GM19351 (cell line): ENCODE results near the gene MEP1A.
A peak's percentile ranks its signal among the peaks of the same experiment; 100 is the strongest.
"Not testable (repeated sequence)": the region's sequence is repeated elsewhere in the genome, so short reads cannot be mapped to it uniquely, and the experiment has no call there.

ENCODE experiments used
- ATAC-seq: cut with Tn5 transposase; IDR thresholded peaks from one replicate; pipeline ENCODE4 v1.9.1; 2021; ENCODE audit warnings: mild to moderate bottlenecking, moderate library complexity; ENCODE audit not compliant: unreplicated experiment

Gene MEP1A

DNA sequence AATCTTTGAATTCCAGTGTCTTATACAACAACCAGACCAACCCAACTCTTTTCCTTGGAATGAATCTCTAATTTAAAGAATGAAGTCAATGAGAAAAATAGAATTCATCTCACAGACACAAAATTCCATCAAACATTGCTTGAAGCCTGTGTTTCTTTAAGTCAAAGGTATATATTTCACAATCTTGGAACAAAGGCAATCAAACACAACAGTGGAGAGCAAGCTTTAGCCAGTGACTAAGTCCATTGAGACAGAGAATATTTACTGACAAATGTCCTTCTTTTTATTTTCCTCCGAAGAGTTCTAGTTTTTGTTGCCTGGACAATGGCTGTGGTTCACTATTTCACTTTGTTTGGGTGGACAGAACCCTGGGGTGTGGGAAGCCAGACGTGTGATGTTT lies 35.8 kb downstream of the MEP1A start:
- ATAC-seq = no peak

DNA sequence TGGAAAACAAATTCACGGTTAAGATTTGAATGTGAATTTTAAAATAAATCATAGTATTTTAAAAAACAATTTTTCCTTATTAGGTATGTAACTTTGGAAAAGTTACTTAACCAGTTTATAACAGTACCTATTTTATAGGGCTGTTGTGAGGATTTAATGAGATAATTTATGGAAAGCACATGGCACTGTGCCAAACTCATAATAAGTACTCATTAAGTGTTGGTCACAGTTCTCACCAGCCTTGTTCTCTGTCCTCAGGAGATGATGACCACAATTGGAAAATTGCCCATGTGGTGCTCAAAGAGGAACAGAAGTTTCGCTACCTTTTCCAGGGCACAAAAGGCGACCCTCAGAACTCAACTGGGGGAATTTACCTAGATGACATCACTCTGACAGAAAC lies 39.6 kb downstream of the MEP1A start:
- ATAC-seq = no peak

DNA sequence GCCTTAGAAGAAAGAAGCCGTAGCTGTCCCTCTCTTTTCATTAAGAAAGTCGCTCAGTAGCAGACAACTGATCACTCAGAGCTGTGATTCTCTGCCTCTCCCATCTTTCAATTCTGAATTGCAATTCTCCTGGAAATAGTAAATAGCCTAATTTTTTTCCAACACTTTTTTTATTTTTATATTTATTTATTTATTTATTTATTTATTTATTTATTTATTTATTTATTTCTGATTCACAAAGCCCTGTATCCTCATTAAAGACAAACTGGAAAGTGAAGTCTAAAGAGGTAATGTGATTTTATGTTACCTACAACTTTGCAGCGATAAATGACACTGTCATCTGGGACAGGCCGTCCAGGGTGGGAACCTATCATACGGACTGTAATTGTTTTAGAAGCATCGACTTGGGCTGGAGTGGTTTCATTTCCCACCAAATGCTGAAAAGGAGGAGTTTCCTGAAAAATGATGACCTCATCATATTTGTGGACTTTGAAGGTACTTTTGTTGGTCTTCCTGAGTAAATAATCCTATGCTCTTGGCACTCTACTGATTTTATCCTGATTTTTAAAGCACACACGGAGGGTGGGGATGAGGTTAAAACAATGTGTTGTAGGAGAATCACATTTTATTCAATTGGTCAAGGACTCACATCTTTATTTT lies 41.2 kb downstream of the MEP1A start:
- not testable (repeated sequence) for ATAC-seq

DNA sequence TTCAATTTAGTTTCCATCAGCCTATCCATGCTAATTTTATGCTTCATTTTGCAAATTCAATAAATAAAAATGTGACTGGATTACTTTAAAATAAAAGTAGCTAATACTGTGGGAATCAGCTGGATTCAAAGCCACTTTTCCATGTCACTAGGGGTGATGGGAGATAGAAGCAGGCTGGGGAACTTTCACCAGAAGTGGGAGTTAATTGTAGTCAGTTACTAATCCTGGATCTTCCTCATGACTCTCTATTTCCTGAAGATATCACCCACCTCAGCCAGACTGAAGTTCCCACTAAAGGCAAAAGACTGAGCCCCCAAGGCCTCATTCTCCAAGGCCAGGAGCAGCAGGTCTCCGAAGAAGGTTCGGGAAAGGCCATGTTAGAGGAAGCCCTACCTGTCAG lies 41.8 kb downstream of the MEP1A start:
- not testable (repeated sequence) for ATAC-seq

DNA sequence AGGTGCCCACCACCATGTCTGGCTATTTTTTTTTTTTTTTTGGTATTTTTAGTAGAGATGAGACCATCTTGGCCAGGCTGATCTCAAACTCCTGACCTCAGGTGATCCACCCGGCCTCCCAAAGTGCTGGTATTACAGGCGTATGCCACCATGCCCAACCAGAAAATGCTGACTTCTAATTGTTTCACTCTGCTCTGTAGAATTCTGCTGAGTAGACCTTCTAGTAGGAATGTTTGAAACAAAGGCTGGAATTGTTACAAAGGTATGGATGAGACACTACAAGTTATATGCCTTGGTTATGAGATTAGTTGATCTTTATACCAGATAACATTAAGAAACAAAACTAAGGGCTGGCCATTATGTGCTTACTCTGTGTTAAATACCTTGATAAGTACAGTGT lies 44.8 kb downstream of the MEP1A start:
- no peak for ATAC-seq

DNA sequence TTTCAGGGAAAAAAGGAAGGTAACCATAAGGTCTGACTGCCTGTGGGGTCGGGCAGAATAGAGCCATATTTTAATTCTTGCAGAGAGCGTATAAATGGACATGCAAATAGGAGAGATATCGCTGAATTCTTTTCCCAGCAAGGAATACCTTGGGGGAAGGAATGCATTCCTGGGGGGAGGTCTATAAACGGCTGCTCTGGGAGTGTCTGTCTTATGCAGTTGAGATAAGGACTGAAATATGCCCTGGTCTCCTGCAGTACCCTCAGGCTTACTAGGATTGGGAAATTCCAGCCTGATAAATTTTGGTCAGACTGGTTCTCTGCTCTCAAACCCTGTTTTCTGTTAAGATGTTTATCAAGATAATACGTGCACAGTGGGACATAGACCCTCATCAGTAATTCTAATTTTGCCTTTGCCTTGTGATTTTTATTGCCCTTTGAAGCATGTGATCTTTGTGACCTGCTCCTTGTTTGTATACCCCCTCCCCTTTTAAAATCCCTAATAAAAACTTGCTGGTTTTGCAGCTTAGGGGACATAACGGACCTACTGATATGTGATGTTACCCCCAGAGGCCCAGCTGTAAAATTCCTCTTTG lies 49.2 kb downstream of the MEP1A start:
- ATAC-seq = not testable (repeated sequence)

DNA sequence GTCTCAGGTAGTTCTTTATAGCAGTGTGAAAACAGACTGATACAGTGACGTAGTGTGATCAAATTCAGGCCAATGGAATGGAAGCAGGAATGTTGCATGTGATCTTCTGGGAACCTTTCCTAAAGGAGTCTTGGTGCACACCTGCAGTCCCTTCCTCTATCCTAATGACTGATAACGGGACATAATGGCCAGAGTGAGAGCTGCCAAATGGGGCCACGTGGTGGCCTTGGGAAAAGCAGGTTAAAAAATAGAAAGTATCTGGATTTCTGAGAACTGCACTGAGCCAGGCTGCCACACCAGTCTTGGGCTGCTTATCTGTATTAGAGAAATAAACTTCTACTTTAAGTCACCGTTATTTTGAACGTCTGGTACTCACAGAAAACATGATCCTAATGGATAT lies 51.9 kb downstream of the MEP1A start:
- no peak for ATAC-seq

DNA sequence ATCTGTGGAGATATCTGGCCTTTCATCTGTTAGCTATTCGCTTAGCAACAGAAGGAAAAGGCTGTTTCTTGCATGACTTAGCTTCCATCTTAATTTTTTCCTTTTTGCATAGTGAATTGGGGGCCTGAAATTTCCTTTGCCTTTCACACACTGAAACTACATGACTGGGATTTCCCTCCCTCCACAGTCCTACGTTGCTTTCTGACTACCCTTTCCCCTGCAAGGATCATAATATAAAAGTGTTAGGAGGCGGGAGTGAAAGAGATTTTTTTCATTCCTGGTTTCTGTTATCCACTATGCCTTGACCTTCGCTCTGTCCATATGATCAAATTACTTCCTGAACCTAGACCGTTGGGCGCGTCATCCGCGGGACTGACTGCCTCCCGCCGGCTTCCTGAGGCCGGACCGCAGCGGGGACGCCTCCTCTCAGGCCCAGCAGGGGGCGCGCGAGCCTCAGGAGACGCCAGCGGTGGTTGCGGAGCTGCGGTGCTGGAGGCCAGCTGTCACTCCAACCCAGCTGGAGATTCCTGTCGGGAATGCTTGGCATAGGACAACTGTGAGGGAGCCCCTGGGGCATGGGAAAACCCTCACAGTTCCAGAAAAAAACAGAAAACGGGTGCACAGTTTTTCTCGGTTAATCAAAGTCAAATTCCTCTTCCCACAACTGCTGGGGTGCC lies 55.6 kb downstream of the MEP1A start:
- ATAC-seq = peak; percentile 95

DNA sequence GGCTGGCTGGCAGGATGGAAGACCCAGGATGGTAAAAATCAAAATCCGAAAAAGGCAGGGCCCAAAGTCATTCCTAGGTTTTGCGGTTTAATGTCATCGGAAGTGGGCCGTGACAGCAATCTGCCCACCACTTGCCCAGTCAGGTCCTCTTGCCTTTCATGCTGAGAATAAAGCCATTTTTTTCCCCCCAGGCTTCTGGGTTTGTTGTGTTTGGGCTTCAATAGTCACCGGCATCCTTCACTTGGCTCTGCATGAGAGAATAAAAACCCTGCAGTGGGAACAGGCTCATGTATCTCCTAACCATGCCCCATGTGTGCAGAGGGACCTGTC lies 56.1 kb downstream of the MEP1A start:
- no peak for ATAC-seq

DNA sequence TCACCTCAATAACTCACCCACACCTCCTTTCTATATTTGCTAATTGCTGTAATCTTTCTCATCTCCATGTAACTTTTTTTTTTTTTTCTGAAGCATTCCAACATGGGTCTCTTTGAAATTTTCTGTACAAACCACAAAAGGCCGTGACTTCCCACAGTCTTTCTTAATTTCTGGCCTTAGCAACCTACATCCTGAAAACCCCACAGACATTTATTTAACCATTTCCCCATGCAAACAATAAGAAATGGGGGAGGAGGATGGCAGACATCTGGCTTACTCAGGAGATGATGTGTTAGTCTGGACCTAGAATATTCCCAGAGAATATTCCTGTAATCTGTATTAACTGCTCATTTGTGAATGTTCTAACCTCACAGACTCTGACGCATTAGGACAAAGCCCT lies 57.6 kb downstream of the MEP1A start:
- no peak for ATAC-seq

DNA sequence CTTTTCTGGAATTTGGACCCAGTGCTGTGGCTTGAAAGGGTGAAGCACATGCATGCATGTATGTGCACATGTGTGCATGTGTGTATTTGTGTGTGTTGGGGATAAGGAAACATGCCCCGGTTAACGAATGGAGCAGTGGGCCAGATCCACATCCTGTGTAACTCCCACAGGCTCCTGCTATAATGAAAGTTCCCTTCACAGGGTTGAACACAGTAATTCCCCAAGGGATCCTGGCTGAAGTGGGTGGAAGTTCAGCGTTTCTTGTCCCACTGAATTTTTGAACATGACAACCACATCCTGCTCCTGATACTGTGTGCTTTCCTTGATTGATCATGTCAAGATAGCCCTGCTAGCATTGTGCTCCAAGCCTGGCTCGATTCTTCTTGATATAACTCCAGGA lies 58.4 kb downstream of the MEP1A start:
- not testable (repeated sequence) for ATAC-seq

DNA sequence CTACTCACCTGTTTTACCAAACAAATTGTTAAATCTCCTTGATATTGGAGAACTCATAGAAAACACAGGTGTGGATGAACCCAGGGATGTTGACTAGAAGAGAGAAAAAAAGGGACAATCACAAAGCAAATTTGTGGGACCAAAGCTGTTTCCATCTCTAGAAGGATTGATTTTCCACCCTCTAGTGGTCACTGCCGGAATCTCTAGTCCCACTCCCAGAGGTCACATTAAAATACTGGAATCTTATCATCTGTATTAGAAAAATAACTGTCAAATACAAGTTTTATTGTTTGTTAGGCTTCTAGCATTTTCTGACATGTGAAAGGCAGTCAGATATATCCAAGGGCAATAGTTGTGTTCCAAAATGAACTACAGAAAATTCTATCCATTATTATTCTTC lies 62.8 kb downstream of the MEP1A start:
- ATAC-seq = peak; percentile 73

DNA sequence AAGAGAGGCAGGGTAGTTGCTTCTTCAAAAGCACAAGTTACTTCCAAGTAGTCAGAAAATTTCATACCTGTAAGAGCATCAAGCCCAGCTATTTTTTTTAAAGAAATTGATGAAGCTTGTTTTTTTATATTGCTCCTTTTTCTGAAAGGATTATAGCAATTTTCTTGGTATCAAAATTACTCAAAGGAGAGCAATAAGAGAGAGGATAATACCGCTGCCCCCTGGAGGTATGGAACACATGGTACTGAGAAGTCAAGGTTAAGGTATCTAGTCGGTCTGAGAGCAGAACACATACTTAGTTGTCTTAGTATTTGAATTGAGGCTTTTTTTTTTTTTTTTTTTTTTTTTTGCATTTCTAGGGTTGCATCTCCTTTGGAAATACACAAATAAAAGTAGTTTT lies 69.2 kb downstream of the MEP1A start:
- ATAC-seq = no peak

DNA sequence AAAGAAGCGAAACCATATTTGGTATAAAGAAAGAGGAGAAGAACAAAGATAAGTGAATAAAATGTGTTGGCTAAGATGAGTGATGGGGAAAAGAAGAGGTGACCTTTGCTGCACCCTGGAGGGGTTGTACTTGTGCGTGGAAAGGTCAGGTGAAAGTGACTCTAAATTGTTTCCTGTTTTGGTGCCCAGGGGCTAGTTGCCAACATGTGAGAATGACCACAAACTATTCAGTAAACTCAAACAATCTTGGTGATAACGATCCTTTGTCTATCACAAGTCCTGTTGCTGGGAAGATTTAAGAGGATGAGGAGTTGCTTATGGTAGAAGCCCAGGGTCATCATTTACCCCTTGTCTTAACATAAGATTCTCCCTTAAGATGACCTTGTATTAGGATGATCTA lies 70.6 kb downstream of the MEP1A start:
- ATAC-seq = no peak

DNA sequence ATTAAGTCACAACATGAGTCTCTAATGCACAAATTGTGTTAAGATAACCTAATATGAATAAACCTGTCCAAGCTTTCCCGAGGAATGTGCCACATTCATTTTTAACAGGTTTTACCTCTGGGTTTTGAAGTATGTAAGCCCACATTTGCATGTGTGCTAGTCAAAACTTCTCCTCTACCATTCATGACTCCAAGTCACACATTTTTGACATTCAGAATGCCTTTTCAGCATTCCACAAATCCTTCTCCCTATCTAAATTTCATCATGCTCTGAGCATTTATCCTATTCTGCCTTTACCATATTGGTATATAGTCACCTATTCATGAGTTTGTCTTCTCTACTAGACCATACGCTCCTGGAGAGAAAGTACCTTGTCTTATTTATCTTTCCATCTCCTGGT lies 72.0 kb downstream of the MEP1A start:
- no peak for ATAC-seq

DNA sequence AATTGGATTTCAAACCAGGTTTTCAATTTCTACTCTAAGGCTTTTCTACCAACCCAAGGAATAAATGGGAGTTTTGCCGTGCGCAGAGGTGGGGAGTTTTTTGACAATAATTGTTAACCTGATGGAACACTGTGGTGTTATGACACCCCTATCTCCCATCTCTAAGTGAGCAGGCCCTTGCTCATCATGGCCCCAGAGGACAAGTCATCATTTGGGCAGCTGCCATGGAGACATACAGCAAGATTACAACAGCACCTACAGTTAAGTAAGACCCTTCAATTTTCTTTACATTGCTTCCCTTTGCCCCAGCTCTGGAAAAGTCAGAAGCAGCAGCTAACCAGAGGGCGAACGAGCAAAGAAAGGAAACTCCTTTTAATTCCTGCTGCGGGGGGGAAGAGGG lies 74.2 kb downstream of the MEP1A start:
- ATAC-seq = no peak

DNA sequence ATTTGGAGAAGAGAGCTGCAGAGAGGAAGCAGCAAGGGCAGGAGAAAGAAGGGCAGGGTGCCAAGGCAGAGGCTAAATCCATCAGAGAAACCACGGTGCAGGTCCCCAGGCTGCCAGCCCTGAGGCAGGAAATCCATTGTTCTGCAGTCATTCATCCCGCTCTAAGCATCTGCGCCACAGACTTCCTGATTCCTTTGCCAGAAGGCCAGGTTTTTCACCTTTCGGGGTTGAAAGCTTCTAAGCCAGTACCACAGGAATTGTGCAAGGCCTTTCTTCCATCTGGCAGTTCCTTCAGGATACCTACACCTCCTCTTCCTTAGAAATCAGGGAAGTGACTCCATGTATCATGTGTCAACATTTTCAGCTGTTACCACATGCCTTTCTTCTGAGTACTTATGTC lies 82.9 kb downstream of the MEP1A start:
- ATAC-seq = no peak

DNA sequence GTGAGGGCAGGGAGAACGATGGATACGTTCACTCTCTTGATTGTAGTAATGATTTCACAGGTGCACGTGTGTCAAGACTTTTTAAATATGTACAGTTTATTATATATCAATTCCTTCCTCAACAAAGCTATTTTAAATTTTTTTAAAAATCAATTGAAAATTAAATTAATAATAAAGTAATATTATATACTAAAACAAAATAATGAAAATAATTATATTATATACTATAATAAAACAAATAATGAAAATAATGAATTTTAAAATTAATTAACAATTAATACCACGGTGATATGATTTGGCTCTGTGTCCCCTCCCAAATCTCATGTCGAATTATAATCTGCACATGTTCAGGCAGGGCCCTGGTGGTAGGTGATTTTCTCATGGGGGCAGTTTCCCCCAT lies 85.8 kb downstream of the MEP1A start:
- no peak for ATAC-seq

DNA sequence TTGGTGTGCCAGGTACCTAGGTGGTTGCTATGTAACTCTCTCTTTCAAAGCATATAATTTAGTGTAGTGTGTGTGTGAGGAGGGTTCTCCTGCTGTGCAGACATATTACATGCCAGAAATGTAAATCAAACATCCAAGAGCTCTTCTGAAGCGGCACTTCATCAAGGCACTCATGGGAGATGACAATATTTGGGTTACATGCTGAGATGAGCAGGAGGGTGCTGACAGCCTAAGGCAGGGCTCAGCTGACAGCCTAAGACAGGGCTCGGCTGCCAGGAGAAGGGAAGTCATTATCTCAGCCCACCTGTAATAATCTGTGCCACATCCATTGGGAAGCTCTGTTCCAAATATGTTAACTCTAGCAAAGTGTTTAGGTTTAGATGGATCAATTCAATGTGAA lies 89.5 kb downstream of the MEP1A start:
- ATAC-seq = no peak

DNA sequence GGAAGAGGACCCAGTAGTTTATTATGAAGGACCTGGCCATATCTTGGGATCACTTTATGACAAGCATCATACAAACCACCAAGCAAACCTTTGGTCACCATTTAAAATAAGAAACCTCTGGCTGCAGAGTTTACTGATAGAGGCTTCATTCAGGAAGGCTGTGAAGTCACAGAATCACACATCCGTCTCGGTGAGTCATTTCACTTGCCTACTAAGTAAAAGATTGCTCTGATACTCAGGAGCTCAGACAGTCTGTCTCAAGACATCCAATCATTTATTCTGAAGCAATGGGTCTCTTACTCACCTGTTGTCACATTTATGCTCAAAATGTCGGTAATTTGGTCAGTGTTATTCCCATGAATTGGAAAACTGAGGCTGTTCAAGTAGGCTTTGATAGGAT lies 94.8 kb downstream of the MEP1A start:
- no peak for ATAC-seq

DNA sequence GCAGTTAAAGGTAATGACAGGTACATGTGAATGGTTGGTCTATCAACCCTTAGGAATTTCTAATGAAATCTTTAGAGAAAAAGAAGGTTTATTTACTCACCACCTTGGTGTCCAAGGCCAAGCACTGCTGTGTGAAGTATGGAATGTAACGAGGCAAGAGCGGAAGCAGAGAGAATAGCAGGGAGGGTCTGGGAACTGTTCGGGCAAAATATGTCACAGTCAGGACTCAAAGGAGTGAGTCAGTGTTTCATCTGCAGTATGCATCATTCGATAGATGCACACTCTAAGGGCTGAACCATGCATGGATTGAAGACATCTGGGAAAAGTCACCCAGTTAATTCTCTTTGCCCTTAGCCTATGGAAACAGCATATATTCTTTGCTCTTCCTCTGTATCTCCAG lies 95.4 kb downstream of the MEP1A start:
- ATAC-seq = no peak
